GM12892 (cell line): ENCODE data around the gene KIF3C.
"Not testable (repeated sequence)": the region's sequence is repeated elsewhere in the genome, so short reads cannot be mapped to it uniquely, and the experiment has no call there.

ENCODE experiments used
- DNase-seq: peaks from one replicate; pipeline ENCODE4 v3.0.0; 2011; ENCODE audit not compliant: insufficient read length
- FAIRE-seq: peaks from 2 replicates; lab custom pipeline; 2011; peaks lifted over from hg19 to GRCh38; lab: Jason Lieb, UNC
- POLR2A ChIP-seq: IDR thresholded peaks from 2 replicates; pipeline ENCODE4 v1.6.1; 2011; ENCODE audit warnings: low read depth, low read length, control low read depth
- POLR2AphosphoS5 ChIP-seq: IDR thresholded peaks from 2 replicates; pipeline ENCODE4 v1.6.1; 2011; ENCODE audit warnings: low read depth, low read length, control low read depth
- TAF1 ChIP-seq: IDR thresholded peaks from 2 replicates; pipeline ENCODE4 v1.6.1; 2011; ENCODE audit warnings: low read depth, mild to moderate bottlenecking, control low read depth, low read length, borderline replicate concordance

KIF3C gene

GRCh38 chr2:26011609-26011989, 29.3 kb upstream of the KIF3C start:
- TF ChIP-seq POLR2AphosphoS5 = no peak
- FAIRE-seq (no peak), DNase-seq (no peak)

GRCh38 chr2:26010943-26011342, 28.6 kb upstream of the KIF3C start:
- DNase-seq (no peak), FAIRE-seq (no peak)
- TF ChIP-seq TAF1 (no peak), POLR2A (no peak), POLR2AphosphoS5 (no peak)

- DNase-seq (no peak), FAIRE-seq (no peak)
- TF ChIP-seq POLR2AphosphoS5 (no peak), TAF1 (no peak), POLR2A (no peak)
Observed at GRCh38 chr2:26009567-26009963, 27.3 kb upstream of the KIF3C start.

GRCh38 chr2:26008851-26009566, 26.7 kb upstream of the KIF3C start:
- TF ChIP-seq POLR2AphosphoS5 (no peak), TAF1 (no peak), POLR2A (no peak)
- no peak for DNase-seq
- no peak for FAIRE-seq

- TF ChIP-seq POLR2A = no peak
- TF ChIP-seq POLR2AphosphoS5 = no peak
- no peak for TF ChIP-seq TAF1
- DNase-seq = no peak
- FAIRE-seq = no peak
Observed at GRCh38 chr2:26008095-26008494, 25.8 kb upstream of the KIF3C start.

- peak; percentile 9 for FAIRE-seq
- no peak for DNase-seq
- TF ChIP-seq TAF1 (no peak), POLR2A (no peak), POLR2AphosphoS5 (no peak)
Observed at GRCh38 chr2:26002632-26003310, 20.5 kb upstream of the KIF3C start.

GRCh38 chr2:26001743-26002351, 19.6 kb upstream of the KIF3C start:
- DNase-seq (no peak), FAIRE-seq (no peak)
- TF ChIP-seq POLR2A (no peak), TAF1 (no peak), POLR2AphosphoS5 (no peak)

- FAIRE-seq (no peak), DNase-seq (no peak)
- TF ChIP-seq TAF1 = no peak
- TF ChIP-seq POLR2AphosphoS5 = no peak
- TF ChIP-seq POLR2A = no peak
Observed at GRCh38 chr2:26000561-26001082, 18.3 kb upstream of the KIF3C start.

- DNase-seq, FAIRE-seq: not testable (repeated sequence)
Observed at GRCh38 chr2:25999406-25999805, 17.1 kb upstream of the KIF3C start.

- FAIRE-seq, DNase-seq: not testable (repeated sequence)
Observed at GRCh38 chr2:25998816-25999383, 16.6 kb upstream of the KIF3C start.

GRCh38 chr2:25996844-25997243, 14.5 kb upstream of the KIF3C start:
- no peak for FAIRE-seq
- DNase-seq = no peak
- no peak for TF ChIP-seq POLR2A
- TF ChIP-seq TAF1 = no peak
- TF ChIP-seq POLR2AphosphoS5 = no peak

- FAIRE-seq (no peak), DNase-seq (no peak)
- no peak for TF ChIP-seq POLR2A
- no peak for TF ChIP-seq TAF1
- TF ChIP-seq POLR2AphosphoS5 = no peak
Observed at GRCh38 chr2:25994509-25994908, 12.2 kb upstream of the KIF3C start.
